Right lobe of liver (tissue), 6 donors: ENCODE measurements around the gene STKLD1. TPM values are rescaled to one million over a fixed set of nuclear protein-coding genes. Genes with fewer than 3 reads are reported as not detected.

Experiments
- ATAC-seq, 4 donors: fragments of 200-7000 bp; cut with Tn5 transposase; one replicate each; pipeline ENCODE4 v1.9.1; 2020; ENCODE audit warnings: mild to moderate bottlenecking in 4 of 4, moderate library complexity in 4 of 4
- DNase-seq, 3 donors: peaks; one replicate each; pipeline ENCODE4 v3.0.0-alpha.2; 2020
- H3K27ac ChIP-seq, 3 donors: fragments of 200-600 bp; one replicate each; pipeline ENCODE4 v1.8.0; 2022
- H3K27me3 ChIP-seq, 2 donors: fragments of 200-600 bp; one replicate each; pipeline ENCODE4 v1.8.0; 2022
- H3K36me3 ChIP-seq, 4 donors: fragments of 200-600 bp; sonication (generic) in 1 of 4; one replicate each; pipeline versions ENCODE4 v1.5.1 to v1.8.0; 2017 to 2022; ENCODE audit warnings: control low read depth in 1 of 4
- H3K4me1 ChIP-seq, 4 donors: fragments of 200-600 bp; sonication (generic) in 1 of 4; one replicate each; pipeline versions ENCODE4 v1.5.1 to v1.8.0; 2017 to 2022; ENCODE audit warnings: control low read depth in 1 of 4
- H3K4me3 ChIP-seq, 3 donors: fragments of 200-600 bp; one replicate each; pipeline ENCODE4 v1.8.0; 2022
- H3K9me3 ChIP-seq, 4 donors: fragments of 200-600 bp; sonication (generic) in 1 of 4; one replicate each; pipeline versions ENCODE4 v1.5.1 to v1.8.0; 2017 to 2022; ENCODE audit warnings: control low read depth in 1 of 4
- CTCF ChIP-seq, 4 donors: fragments of 200-600 bp in 3 of 4; fragments of 450-650 bp in 1 of 4; IDR thresholded peaks; one replicate each; pipeline versions ENCODE4 v1.5.1 to v1.8.0; 2016 to 2022; ENCODE audit warnings: antibody characterized with exemption in 4 of 4, mild to moderate bottlenecking in 2 of 4
- POLR2A ChIP-seq: fragments of 450-650 bp; IDR thresholded peaks from one replicate; pipeline ENCODE4 v1.6.1; 2017; ENCODE audit warnings: antibody characterized with exemption, mild to moderate bottlenecking
- WGBS: methylation state at CpG from one replicate; pipeline ENCODE4 v1.1.6; 2018; ENCODE audit warnings: low coverage, low lambda C conversion rate; ENCODE audit not compliant: insufficient coverage; ENCODE audit errors: missing lambda C conversion rate; 5-methylcytosine and 5-hydroxymethylcytosine counted together
- intact Hi-C, 2 donors: fragments of 100-400 bp; cut with DNase I; formaldehyde crosslinking; loops; one replicate each; pipeline versions ENCODE4 v1.11.2 to v1.14.1; 2022
- total RNA-seq, 6 experiments: library from RNA; depleted of rRNA in 2 of 6; stranded (reverse); fragments of >200 nt in 2 of 6; fragmentation: NEBNext Ultra II Directional in 3 of 6; extraction: Animal tissue kit (Norgen Biotek cat#: 25700) in 3 of 6; gene quantifications; one replicate each; pipeline versions ENCODE4 v1.1.0 to v1.2.4, GENCODE V29; 2016 to 2023
- donor health status: DM: no; HTN: yes; CAD: no.
- donor health status: DM: no; HTN: no; CAD: no.
- donor health status: DM: no; HTN: no; CAD: no.
- donor health status: DM: no; HTN: yes; CAD: no.
- donor health status: DM: no; HTN: yes; CAD: no.

The STKLD1 gene
- total RNA-seq, 6 experiments from 2014 or later: 0.43 to 2.6 (median 0.81) TPM; not detected in 1

DNA sequence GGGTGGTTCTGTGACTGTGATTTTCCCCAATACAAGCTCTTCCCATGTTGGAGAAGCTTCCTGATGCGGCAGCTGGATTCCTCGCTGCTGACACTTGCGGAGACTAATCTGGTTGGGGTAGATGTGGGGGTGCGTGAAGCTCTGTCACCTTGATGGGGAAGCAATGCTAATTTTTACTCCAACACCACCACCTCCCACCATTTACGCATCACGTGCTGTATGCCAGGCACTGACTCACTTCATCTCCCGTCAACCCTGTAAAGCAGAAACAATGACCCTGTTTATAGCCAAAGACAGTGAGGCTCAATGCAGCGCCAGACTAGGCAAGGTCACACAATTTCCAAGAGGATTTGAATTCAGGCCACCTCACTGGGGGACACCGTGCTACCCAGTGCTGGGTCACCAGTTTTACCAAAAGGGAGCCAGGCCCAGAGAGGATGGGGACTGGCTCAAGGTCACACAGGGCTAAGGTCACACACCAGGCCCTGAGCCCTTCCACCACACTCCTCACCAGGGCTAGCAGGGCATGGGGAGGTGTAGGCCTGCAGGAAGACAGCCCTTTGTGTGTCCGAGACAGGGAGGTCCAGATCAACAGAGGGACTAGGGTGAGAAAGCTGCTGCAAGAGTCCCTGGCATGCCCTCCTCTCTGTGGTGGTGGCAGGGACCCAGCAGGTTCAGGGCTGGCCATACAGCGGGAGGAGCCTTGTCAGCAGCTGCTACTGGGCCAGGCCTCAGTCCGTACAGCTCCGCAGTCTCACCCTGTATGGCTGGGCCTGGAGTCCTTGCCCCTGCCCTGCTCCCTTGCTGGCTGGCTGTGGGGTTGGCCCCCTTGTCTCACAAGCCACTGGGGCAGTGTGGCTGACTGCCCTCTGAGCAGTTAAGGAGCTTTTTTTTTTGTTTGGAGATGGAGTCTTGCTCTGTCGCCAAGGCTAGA lies 3.3 kb downstream of the STKLD1 start:
- 95% methylated on average over 5 of the region's 14 CpGs for WGBS
- DNase-seq (no peak), ATAC-seq (no peak)
- H3K27me3 ChIP-seq: no peaks in the 10 kb centered on the region
- no peak overlapping the region for H3K27ac ChIP-seq
- no peaks in the 10 kb centered on the region for H3K36me3 ChIP-seq
- H3K4me3 ChIP-seq: no peak overlapping the region
- TF ChIP-seq POLR2A (no peak), CTCF (IDR thresholded peaks at IDR 0.05) (no peak)
- no peaks in the 10 kb centered on the region for H3K9me3 ChIP-seq
- H3K4me1 ChIP-seq: peaks cover 0 to 7% (median under 1%) of the 10 kb centered on the region in 4 donors
- intact Hi-C loops: loop anchor here in 1 of 2 donors (10.0 kb wide), 1 partner anchor 45 kb away; the partner anchor contains the start of gene SURF6

DNA sequence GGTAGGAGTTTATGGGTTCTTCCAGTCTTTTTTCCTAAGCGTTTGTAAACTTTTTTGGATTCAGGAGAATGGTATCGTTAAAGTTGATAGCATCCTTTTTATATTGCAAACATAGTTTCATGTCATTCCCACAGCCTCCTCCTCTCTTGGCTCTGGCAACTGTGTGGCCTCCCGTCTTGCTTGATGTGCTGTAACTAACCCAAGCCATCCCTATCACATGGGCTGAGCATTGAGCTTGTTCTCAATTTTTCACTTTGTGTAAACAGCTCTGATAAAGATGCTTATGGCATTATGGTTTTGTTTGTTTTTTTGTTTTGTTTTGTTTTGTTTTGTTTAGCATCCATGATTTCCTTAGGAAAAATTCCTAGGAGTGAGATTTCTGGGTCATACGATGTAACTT lies 4.6 kb downstream of the STKLD1 start:
- 88% methylated on average over 3 of the region's 4 CpGs for WGBS
- H3K27me3 ChIP-seq: no peaks in the 10 kb centered on the region
- TF ChIP-seq CTCF (IDR thresholded peaks at IDR 0.05): no peak
- no peak for TF ChIP-seq POLR2A
- intact Hi-C loops: loop anchor here in 1 of 2 donors (10.0 kb wide), 1 partner anchor 46 kb away; the partner anchor contains the start of gene SURF6
- no peaks in the 10 kb centered on the region for H3K36me3 ChIP-seq
- ATAC-seq (no peak), DNase-seq (no peak)
- H3K27ac ChIP-seq: no peak overlapping the region
- no peaks in the 10 kb centered on the region for H3K9me3 ChIP-seq
- H3K4me1 ChIP-seq: peaks cover 0 to 6% (median 0%) of the 10 kb centered on the region in 4 donors
- no peak overlapping the region for H3K4me3 ChIP-seq

- no peak overlapping the region for H3K4me3 ChIP-seq
- WGBS: 79% methylated on average over 4 of the region's 4 CpGs
- DNase-seq (no peak), ATAC-seq (no peak)
- intact Hi-C loops: loop anchor here in 1 of 2 donors (10.0 kb wide), 1 partner anchor 48 kb away; the partner anchor contains the start of gene SURF6
- no peaks in the 10 kb centered on the region for H3K36me3 ChIP-seq
- no peaks in the 10 kb centered on the region for H3K9me3 ChIP-seq
- no peak overlapping the region for H3K27ac ChIP-seq
- H3K4me1 ChIP-seq: no peaks in the 10 kb centered on the region
- no peaks in the 10 kb centered on the region for H3K27me3 ChIP-seq
- TF ChIP-seq CTCF (IDR thresholded peaks at IDR 0.05) (no peak), POLR2A (no peak)
Observed at GRCh38 chr9:133382507-133383141, 6.5 kb downstream of the STKLD1 start.

DNA sequence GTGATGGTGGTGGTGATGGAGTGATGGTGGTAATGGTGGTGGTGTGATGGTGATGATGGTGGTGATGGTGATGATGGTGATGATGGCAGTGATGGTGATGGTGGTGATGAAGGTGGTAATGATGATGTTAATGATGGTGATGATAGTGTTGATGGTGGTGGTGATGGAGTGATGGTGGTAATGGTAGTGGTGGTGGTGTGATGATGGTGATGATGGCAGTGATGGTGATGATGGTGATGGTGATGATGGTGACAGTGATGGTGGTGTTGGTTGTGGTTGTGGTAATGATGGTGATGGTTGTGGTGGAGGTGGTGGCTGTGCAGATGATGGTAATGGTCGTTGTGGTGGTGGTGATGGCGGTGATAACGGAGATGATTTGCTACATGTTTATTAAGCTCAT lies 7.3 kb downstream of the STKLD1 start:
- Histone ChIP-seq H3K27ac (no peak overlapping the region), H3K4me1 (no peaks in the 10 kb centered on the region), H3K36me3 (no peaks in the 10 kb centered on the region), H3K4me3 (no peak overlapping the region), H3K9me3 (no peaks in the 10 kb centered on the region), H3K27me3 (no peaks in the 10 kb centered on the region)
- DNase-seq: no peak
- intact Hi-C loops: loop anchor here in 1 of 2 donors (10.0 kb wide), 1 partner anchor 49 kb away; the partner anchor contains the start of gene SURF6
- 100% methylated on average over 2 of the region's 3 CpGs for WGBS
- ATAC-seq: no peak
- TF ChIP-seq CTCF (IDR thresholded peaks at IDR 0.05) (no peak), POLR2A (no peak)
